GM03348 (cell line): Measurements from ENCODE around the gene APAF1.

Source experiments
- DNase-seq: peaks from one replicate; pipeline ENCODE4 v3.0.0; 2012; ENCODE audit warnings: low spot score

APAF1 gene

GRCh38 chr12:98730412-98730811 is 85.3 kb downstream of the APAF1 start:
- no peak for DNase-seq

- DNase-seq = no peak
These were observed 88.7 kb downstream of the APAF1 start for GRCh38 chr12:98733667-98734350.

- DNase-seq = no peak
These were observed 90.7 kb downstream of the APAF1 start for GRCh38 chr12:98735821-98736220.

GRCh38 chr12:98736352-98737321 is 91.5 kb downstream of the APAF1 start:
- DNase-seq = no peak

- no peak for DNase-seq
These were observed 92.2 kb downstream of the APAF1 start for GRCh38 chr12:98737322-98737712.

- DNase-seq = no peak
These were observed 92.9 kb downstream of the APAF1 start for GRCh38 chr12:98738002-98738401.

GRCh38 chr12:98738539-98738938 is 93.4 kb downstream of the APAF1 start:
- no peak for DNase-seq

- DNase-seq = no peak
These were observed 95.7 kb downstream of the APAF1 start for GRCh38 chr12:98740751-98741150.

- no peak for DNase-seq
These were observed 96.1 kb downstream of the APAF1 start for GRCh38 chr12:98741196-98741555.

- DNase-seq = no peak
These were observed 96.6 kb downstream of the APAF1 start for GRCh38 chr12:98741556-98742265.

GRCh38 chr12:98743362-98743953 is 98.4 kb downstream of the APAF1 start:
- no peak for DNase-seq

GRCh38 chr12:98744680-98745079 is 99.6 kb downstream of the APAF1 start:
- no peak for DNase-seq

GRCh38 chr12:98745578-98746391 is 100.7 kb downstream of the APAF1 start:
- peak; percentile 47 for DNase-seq

- DNase-seq = no peak
These were observed 103.4 kb downstream of the APAF1 start for GRCh38 chr12:98748463-98748862.

GRCh38 chr12:98750511-98750910 is 105.4 kb downstream of the APAF1 start:
- no peak for DNase-seq

- DNase-seq = no peak
These were observed 106.6 kb downstream of the APAF1 start for GRCh38 chr12:98751580-98752115.

- peak; percentile 38 for DNase-seq
These were observed 107.6 kb downstream of the APAF1 start for GRCh38 chr12:98752726-98753125.

- peak; percentile 59 for DNase-seq
These were observed 109.0 kb downstream of the APAF1 start for GRCh38 chr12:98754095-98754494.

GRCh38 chr12:98755855-98756254 is 110.8 kb downstream of the APAF1 start:
- peak; percentile 55 for DNase-seq

- DNase-seq = no peak
These were observed 112.4 kb downstream of the APAF1 start for GRCh38 chr12:98757455-98757854.

- DNase-seq = peak; percentile 72
These were observed 113.2 kb downstream of the APAF1 start for GRCh38 chr12:98758331-98758730.
